GM12878 (cell line): ENCODE measurements around the gene GABRB3. TPM values are rescaled to one million over a fixed set of nuclear protein-coding genes. Genes with fewer than 3 reads are reported as not detected.

Source experiments
- ATAC-seq: fragments of 200-7000 bp; cut with Tn5 transposase; 3 replicates; pipeline ENCODE4 v1.9.1; 2020; ENCODE audit warnings: mild to moderate bottlenecking, moderate library complexity
- BruUV-seq: library from RNA; stranded (reverse); fragments of 400-500 nt; replicated peaks from 2 replicates; lab custom pipeline; 2021; lab: Mats Ljungman, UMichigan
- CTCF ChIA-PET: fragments of 300-600 bp; sonication (Branson Sonifier 250); formaldehyde crosslinking; extraction: SDS; loops from one replicate; lab custom pipeline; 2021; ENCODE audit warnings: inconsistent platforms; lab: Yijun Ruan, JAX
- POLR2A ChIA-PET: fragments of 350-600 bp; formaldehyde crosslinking; extraction: SDS; loops from one replicate; lab custom pipeline; 2021; ENCODE audit warnings: inconsistent platforms; lab: Charles Lee
- RAD21 ChIA-PET: fragments of 300-600 bp; sonication (Branson Sonifier 250); formaldehyde crosslinking; loops from one replicate; lab custom pipeline; 2023; ENCODE audit warnings: antibody characterized with exemption; ENCODE audit not compliant: unreplicated experiment; lab: Charles Lee
- SMC1A ChIA-PET: fragments of 300-600 bp; sonication (Branson Sonifier 250); formaldehyde crosslinking; loops from one replicate; lab custom pipeline; 2023; ENCODE audit not compliant: unreplicated experiment, uncharacterized antibody; lab: Charles Lee
- DNase-seq: peaks from one replicate; pipeline ENCODE4 v3.0.0-alpha.2; 2011; ENCODE audit warnings: low read depth, low spot score
- FAIRE-seq: peaks from 3 replicates; lab custom pipeline; 2011; peaks lifted over from hg19 to GRCh38; lab: Jason Lieb, UNC
- H2AFZ ChIP-seq: 2 replicates; pipeline ENCODE4 v1.6.0; 2011; ENCODE audit warnings: low read depth, low read length, control low read depth; ENCODE audit not compliant: control insufficient read depth
- H3K27ac ChIP-seq: 2 replicates; pipeline ENCODE4 v1.5.1; 2011; ENCODE audit warnings: control low read depth; ENCODE audit not compliant: control insufficient read depth, insufficient read depth
- H3K27me3 ChIP-seq, 2 experiments: replicated peaks in 1 of 2; 2 replicates each; pipeline versions ENCODE4 v1.6.0 to v1.6.1; 2011; ENCODE audit warnings: low read length in 1 of 2; ENCODE audit not compliant: control insufficient read depth in 2 of 2, insufficient read depth in 2 of 2
- H3K36me3 ChIP-seq, 2 experiments: 2 replicates each; pipeline ENCODE4 v1.5.1; 2011; ENCODE audit warnings: low read length in 1 of 2; ENCODE audit not compliant: control insufficient read depth in 2 of 2, insufficient read depth in 2 of 2
- H3K4me1 ChIP-seq: 2 replicates; pipeline ENCODE4 v1.6.1; 2011; ENCODE audit warnings: mild to moderate bottlenecking, low read length, moderate library complexity, mixed read lengths; ENCODE audit not compliant: control insufficient read depth, insufficient read depth
- H3K4me2 ChIP-seq: 2 replicates; pipeline ENCODE4 v1.6.0; 2011; ENCODE audit warnings: control low read depth; ENCODE audit not compliant: control insufficient read depth, insufficient read depth
- H3K4me3 ChIP-seq: fragments of 200-600 bp; sonication (generic); 2 replicates; pipeline ENCODE4 v1.5.1; 2016
- H3K79me2 ChIP-seq: 2 replicates; pipeline ENCODE4 v1.6.0; 2011; ENCODE audit warnings: low read length; ENCODE audit not compliant: control insufficient read depth, insufficient read depth
- H3K9ac ChIP-seq: 2 replicates; pipeline ENCODE4 v1.8.0; 2011; ENCODE audit warnings: low read length, control low read depth, mixed read lengths; ENCODE audit not compliant: control insufficient read depth, insufficient read depth
- H3K9me3 ChIP-seq: replicated peaks from 3 replicates; pipeline ENCODE4 v1.5.1; 2011; ENCODE audit warnings: mild to moderate bottlenecking, low read length; ENCODE audit not compliant: control insufficient read depth, insufficient read depth
- H4K20me1 ChIP-seq: 2 replicates; pipeline ENCODE4 v1.6.0; 2011; ENCODE audit not compliant: control insufficient read depth, insufficient read depth
- BMI1 ChIP-seq: fragments of 450-650 bp; IDR thresholded peaks from 2 replicates; pipeline ENCODE4 v1.6.1; 2016; ENCODE audit warnings: mild to moderate bottlenecking, moderate library complexity, borderline replicate concordance
- CBX3 ChIP-seq: fragments of 200-600 bp; sonication (generic); IDR thresholded peaks from 2 replicates; pipeline ENCODE4 v1.6.1; 2016; ENCODE audit warnings: low read depth, borderline replicate concordance
- ETV6 ChIP-seq, 2 experiments: fragments of 450-650 bp in 1 of 2; IDR thresholded peaks in 1 of 2; conservative IDR thresholded peaks in 1 of 2; 2 replicates each; pipeline ENCODE4 v1.6.1; 2014; ENCODE audit warnings: antibody characterized with exemption in 1 of 2, borderline replicate concordance in 1 of 2, low read depth in 1 of 2, mild to moderate bottlenecking in 1 of 2, moderate library complexity in 1 of 2
- HDGF ChIP-seq: fragments of 450-650 bp; IDR thresholded peaks from 2 replicates; pipeline ENCODE4 v1.6.1; 2016; ENCODE audit warnings: antibody characterized with exemption
- MEF2B ChIP-seq: fragments of 450-650 bp; IDR thresholded peaks from 2 replicates; pipeline ENCODE4 v1.6.1; 2018; ENCODE audit warnings: mild to moderate bottlenecking, moderate library complexity; ENCODE audit not compliant: partially characterized antibody, poor library complexity, severe bottlenecking
- PRDM15 ChIP-seq: fragments of 450-650 bp; formaldehyde crosslinking; IDR thresholded peaks from 2 replicates; pipeline ENCODE4 v1.4.0; 2020; ENCODE audit warnings: mild to moderate bottlenecking, moderate library complexity
- RFX5 ChIP-seq: IDR thresholded peaks from 2 replicates; pipeline ENCODE4 v1.6.1; 2011; ENCODE audit warnings: low read depth, low read length, improper control_type of control experiment
- SMARCA5 ChIP-seq: fragments of 450-650 bp; IDR thresholded peaks from 2 replicates; pipeline ENCODE4 v1.6.1; 2017; ENCODE audit warnings: mild to moderate bottlenecking
- SREBF1 ChIP-seq: IDR thresholded peaks from 2 replicates; pipeline ENCODE4 v1.6.1; 2012; ENCODE audit warnings: mild to moderate bottlenecking, low read length
- SUZ12 ChIP-seq: fragments of 200-600 bp; sonication (generic); IDR thresholded peaks from one replicate; pipeline ENCODE4 v1.6.1; 2018; ENCODE audit warnings: antibody characterized with exemption, mild to moderate bottlenecking; ENCODE audit not compliant: unreplicated experiment
- TBL1XR1 ChIP-seq: IDR thresholded peaks from 2 replicates; pipeline ENCODE4 v1.6.1; 2012; ENCODE audit warnings: low read depth, low read length, improper control_type of control experiment
- TCF3 ChIP-seq: IDR thresholded peaks from 2 replicates; pipeline ENCODE4 v1.6.1; 2012; ENCODE audit warnings: low read depth, mild to moderate bottlenecking, low read length, borderline replicate concordance; ENCODE audit not compliant: insufficient read depth
- TCF7 ChIP-seq: IDR thresholded peaks from 2 replicates; pipeline ENCODE4 v1.6.1; 2014; ENCODE audit warnings: antibody characterized with exemption, borderline replicate concordance
- ZNF274 ChIP-seq: IDR thresholded peaks from one replicate; pipeline ENCODE4 v1.8.0; 2011; ENCODE audit not compliant: insufficient read length, insufficient read depth
- ZNF622 ChIP-seq: fragments of 450-650 bp; IDR thresholded peaks from 2 replicates; pipeline ENCODE4 v1.6.1; 2017; ENCODE audit warnings: mild to moderate bottlenecking, inconsistent platforms
- WGBS: methylation state at CpG from one replicate; pipeline ENCODE4 v1.1.6; 2016; ENCODE audit warnings: low lambda C conversion rate; ENCODE audit not compliant: insufficient replicate concordance, insufficient coverage; ENCODE audit errors: missing lambda C conversion rate; 5-methylcytosine and 5-hydroxymethylcytosine counted together
- in situ Hi-C: fragments of 300-500 bp; cut with MboI; formaldehyde crosslinking; loops from 9 replicates; pipeline ENCODE4 v1.14.3; 2018; ENCODE audit warnings: mixed read lengths
- intact Hi-C: fragments of 100-400 bp; cut with micrococcal nuclease; formaldehyde crosslinking; loops from one replicate; pipeline ENCODE4 v1.14.2; 2022; ENCODE audit not compliant: unreplicated experiment
- polyA plus RNA-seq, 11 experiments: library from polyadenylated mRNA; depleted of rRNA in 4 of 11; unstranded in 6 of 11; stranded (reverse) in 5 of 11; fragments of >200 nt; fragmentation: Nextera tagmentation in 4 of 11; fragmentation: Illumina TruSeq in 1 of 11; extraction: Ambion mirVana in 4 of 11; extraction: Trizol in 1 of 11; gene quantifications; 1 replicate in 1 of 11; 2 replicates in 10 of 11; pipeline versions ENCODE4 v1.2.1 to v1.2.3, GENCODE V29; 2011 to 2016; ENCODE audit warnings: inconsistent platforms in 2 of 11, missing spikeins in 2 of 11, low read depth in 1 of 11
- total RNA-seq, 4 experiments: library from RNA; depleted of rRNA in 3 of 4; stranded (reverse); fragments of >200 nt in 3 of 4; fragmentation: Illumina TruSeq in 1 of 4; extraction: Trizol in 1 of 4; gene quantifications; 2 replicates each; pipeline versions ENCODE4 v1.2.1 to v1.2.3, GENCODE V29; 2013 to 2021
- TF ChIP-seq, protein P1 (sequence below): fragments of 450-650 bp; formaldehyde crosslinking; IDR thresholded peaks from 2 replicates; pipeline ENCODE4 v1.5.0; 2022; ENCODE audit warnings: mild to moderate bottlenecking, missing genetic modification characterization
- TF ChIP-seq, protein P2 (sequence below): fragments of 450-650 bp; IDR thresholded peaks from 2 replicates; pipeline ENCODE4 v1.6.1; 2014; ENCODE audit warnings: mild to moderate bottlenecking

Gene GABRB3
- total and polyA plus RNA-seq, 10 of the 15 experiments (the other 5 are each of a cell fraction or from before 2014, with no cell fraction given) = 0.05 to 0.08 (median 0.05) TPM; not detected in 7

DNA sequence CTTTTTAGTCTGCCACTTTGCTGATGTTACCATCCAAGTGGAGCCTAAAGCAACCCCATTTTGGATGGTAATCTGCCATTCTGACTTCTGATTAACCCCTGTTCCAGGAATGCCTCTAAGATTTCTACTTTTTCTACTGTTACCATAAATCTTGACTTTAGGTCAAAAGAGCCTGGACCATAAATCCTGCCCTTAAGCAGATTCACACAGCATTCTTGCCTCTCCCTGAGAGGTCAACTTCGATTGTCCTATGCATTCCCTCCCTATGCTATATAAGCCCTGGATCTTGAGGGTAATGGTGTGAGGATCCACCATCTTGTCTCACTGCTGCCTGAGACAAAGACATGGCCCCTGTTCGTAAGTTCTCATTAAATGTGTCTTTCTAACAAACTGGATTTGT, 177.3 kb downstream of the GABRB3 start (continued):
- TF ChIP-seq, protein P1, sequence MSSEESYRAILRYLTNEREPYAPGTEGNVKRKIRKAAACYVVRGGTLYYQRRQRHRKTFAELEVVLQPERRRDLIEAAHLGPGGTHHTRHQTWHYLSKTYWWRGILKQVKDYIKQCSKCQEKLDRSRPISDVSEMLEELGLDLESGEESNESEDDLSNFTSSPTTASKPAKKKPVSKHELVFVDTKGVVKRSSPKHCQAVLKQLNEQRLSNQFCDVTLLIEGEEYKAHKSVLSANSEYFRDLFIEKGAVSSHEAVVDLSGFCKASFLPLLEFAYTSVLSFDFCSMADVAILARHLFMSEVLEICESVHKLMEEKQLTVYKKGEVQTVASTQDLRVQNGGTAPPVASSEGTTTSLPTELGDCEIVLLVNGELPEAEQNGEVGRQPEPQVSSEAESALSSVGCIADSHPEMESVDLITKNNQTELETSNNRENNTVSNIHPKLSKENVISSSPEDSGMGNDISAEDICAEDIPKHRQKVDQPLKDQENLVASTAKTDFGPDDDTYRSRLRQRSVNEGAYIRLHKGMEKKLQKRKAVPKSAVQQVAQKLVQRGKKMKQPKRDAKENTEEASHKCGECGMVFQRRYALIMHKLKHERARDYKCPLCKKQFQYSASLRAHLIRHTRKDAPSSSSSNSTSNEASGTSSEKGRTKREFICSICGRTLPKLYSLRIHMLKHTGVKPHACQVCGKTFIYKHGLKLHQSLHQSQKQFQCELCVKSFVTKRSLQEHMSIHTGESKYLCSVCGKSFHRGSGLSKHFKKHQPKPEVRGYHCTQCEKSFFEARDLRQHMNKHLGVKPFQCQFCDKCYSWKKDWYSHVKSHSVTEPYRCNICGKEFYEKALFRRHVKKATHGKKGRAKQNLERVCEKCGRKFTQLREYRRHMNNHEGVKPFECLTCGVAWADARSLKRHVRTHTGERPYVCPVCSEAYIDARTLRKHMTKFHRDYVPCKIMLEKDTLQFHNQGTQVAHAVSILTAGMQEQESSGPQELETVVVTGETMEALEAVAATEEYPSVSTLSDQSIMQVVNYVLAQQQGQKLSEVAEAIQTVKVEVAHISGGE (CRISPR knock-in tag) = no peak
- TF ChIP-seq CBX3 (no peak), PRDM15 (CRISPR knock-in tag) (no peak), RFX5 (no peak), ZNF622 (no peak)

DNA sequence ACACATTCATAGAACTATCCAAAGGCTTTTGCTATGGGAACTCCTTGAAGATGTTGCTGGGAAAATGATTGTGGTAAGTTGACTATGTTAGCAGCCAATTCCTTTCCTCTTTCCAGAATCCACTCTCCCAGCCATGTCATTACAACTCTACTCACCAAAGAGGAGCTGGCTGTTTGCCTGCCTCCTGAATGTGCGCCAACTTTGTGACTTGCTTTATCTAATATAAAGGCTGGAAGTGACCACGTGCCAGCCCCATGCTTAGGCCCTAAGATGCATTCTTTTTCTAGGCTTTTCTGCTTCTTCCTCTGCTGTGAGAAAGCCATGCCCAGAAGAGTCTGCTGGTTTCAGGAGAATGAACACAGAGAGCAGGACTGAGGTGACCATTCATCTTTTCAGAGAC, 182.2 kb downstream of the GABRB3 start:
- in situ Hi-C loops = no loop called here
- Histone ChIP-seq H3K9ac (no peak overlapping the region), H3K79me2 (no peaks in the 10 kb centered on the region), H3K4me1 (no peaks in the 10 kb centered on the region), H3K36me3 (no peaks in the 10 kb centered on the region), H4K20me1 (no peaks in the 10 kb centered on the region), H3K4me3 (no peak overlapping the region), H2AFZ (no peak overlapping the region), H3K4me2 (no peak overlapping the region), H3K9me3 (no peaks in the 10 kb centered on the region; the same call in 2 of the 3 replicates), H3K27me3 (no peaks in the 10 kb centered on the region), H3K27ac (no peak overlapping the region)
- DNase-seq (no peak), ATAC-seq (no peak), FAIRE-seq (no peak)
- no TSS peak for BruUV-seq
- ChIA-PET CTCF (no interaction called here), SMC1A (no interaction called here), RAD21 (no interaction called here), POLR2A (no interaction called here)
- intact Hi-C loops = no loop called here
- whole genome bisulfite sequencing = 20% methylated on average over 2 of the region's 2 CpGs
- TF ChIP-seq ZNF274 (no peak), SUZ12 (no peak), HDGF (no peak), SREBF1 (no peak), ETV6 (conservative IDR thresholded peaks at IDR 0.05 in 1 of 2, IDR thresholded peaks at IDR 0.05 in 1 of 2; ENCODE audit: borderline replicate concordance in 1 of 2, low read depth in 1 of 2) (no peak), TBL1XR1 (no peak), TCF3 (no peak), SMARCA5 (no peak), TCF7 (no peak), MEF2B (no peak), BMI1 (no peak)
- TF ChIP-seq, protein P2, sequence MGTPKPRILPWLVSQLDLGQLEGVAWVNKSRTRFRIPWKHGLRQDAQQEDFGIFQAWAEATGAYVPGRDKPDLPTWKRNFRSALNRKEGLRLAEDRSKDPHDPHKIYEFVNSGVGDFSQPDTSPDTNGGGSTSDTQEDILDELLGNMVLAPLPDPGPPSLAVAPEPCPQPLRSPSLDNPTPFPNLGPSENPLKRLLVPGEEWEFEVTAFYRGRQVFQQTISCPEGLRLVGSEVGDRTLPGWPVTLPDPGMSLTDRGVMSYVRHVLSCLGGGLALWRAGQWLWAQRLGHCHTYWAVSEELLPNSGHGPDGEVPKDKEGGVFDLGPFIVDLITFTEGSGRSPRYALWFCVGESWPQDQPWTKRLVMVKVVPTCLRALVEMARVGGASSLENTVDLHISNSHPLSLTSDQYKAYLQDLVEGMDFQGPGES = no peak
